ENCODE data around the gene TRIM9.
"Not testable (repeated sequence)": the region's sequence is repeated elsewhere in the genome, so short reads cannot be mapped to it uniquely, and the experiment has no call there.

GRCh38 chr14:50994158-50994557 lies 100.7 kb downstream of the TRIM9 start:
- TF ChIP-seq CTCF (IDR thresholded peaks at IDR 0.05; ENCODE audit: low read depth, low read length); EZH2phosphoT487 (IDR thresholded peaks at IDR 0.05; ENCODE audit: low read depth): not testable (repeated sequence)

Data from OCI-LY3 (cell line).